ENCODE measurements around the gene PPP1R12B.

- TF ChIP-seq CTCF (conservative IDR thresholded peaks at IDR 0.05; ENCODE audit: low read length), result no peak
- no peak for TF ChIP-seq EZH2phosphoT487 (IDR thresholded peaks at IDR 0.05; ENCODE audit: borderline replicate concordance, low read depth, low read length)
Observed at GRCh38 chr1:202596638-202597037, 248.1 kb downstream of the PPP1R12B start.

All from OCI-LY7 (cell line).